ENCODE measurements around the gene PDCD1. TPM values are rescaled to one million over a fixed set of nuclear protein-coding genes. Genes with fewer than 3 reads are reported as not detected.

The PDCD1 gene
- total and polyA plus RNA-seq, 2 of the 8 experiments (the other 6 are each of a cell fraction or from before 2014, with no cell fraction given): 0.48 to 1.1 TPM

GRCh38 chr2:241801611-241802420 is 56.9 kb downstream of the PDCD1 start:
- Histone ChIP-seq H3K56ac (replicated peaks; ENCODE audit: insufficient read length, low read depth, low read length) (no peak overlapping the region), H2BK120ac (replicated peaks; ENCODE audit: low read depth, low read length) (peak overlapping the region; percentile 95), H3K4me1 (replicated peaks in 1 of 4; ENCODE audit: control insufficient read depth in 3 of 4, insufficient read depth in 4 of 4, low read length in 3 of 4) (peaks cover 4 to 21% (median 8%) of the 10 kb centered on the region in 4 experiments), H3K14ac (ENCODE audit: insufficient read length) (no peak overlapping the region), H3K79me2 (ENCODE audit: control insufficient read depth in 1 of 2, insufficient read depth in 2 of 2, low read length in 2 of 2) (no peaks in the 10 kb centered on the region), H3K4me3 (ENCODE audit: extremely low read depth in 1 of 4, insufficient read depth in 2 of 4, low read depth in 3 of 4, low read length in 4 of 4) (no peak overlapping the region), H2BK12ac (ENCODE audit: low read depth, low read length) (peak overlapping the region; percentile 22; the same call in 1 of the 2 replicates), H2AK5ac (ENCODE audit: low read depth, low read length) (no peak overlapping the region; the same call in 1 of the 2 replicates), H4K91ac (replicated peaks; ENCODE audit: insufficient read length, low read length) (peak overlapping the region; percentile 95), H3K9ac (replicated peaks in 1 of 4; ENCODE audit: extremely low read depth in 1 of 4, low read depth in 3 of 4, low read length in 3 of 4) (no peak overlapping the region), H3K27me3 (replicated peaks in 1 of 4; ENCODE audit: control insufficient read depth in 3 of 4, extremely low read depth in 1 of 4, insufficient read depth in 3 of 4, low read length in 3 of 4) (peaks cover 0 to 23% (median 6%) of the 10 kb centered on the region in 4 experiments; a peak in 4 of 7 replicates), H4K8ac (ENCODE audit: extremely low read depth, insufficient read depth, low read length) (peak overlapping the region; percentile 68), H3K36me3 (ENCODE audit: control insufficient read depth in 2 of 4, insufficient read depth in 4 of 4, low read length in 3 of 4) (no peaks in the 10 kb centered on the region), H3K4me2 (ENCODE audit: insufficient read depth in 1 of 2, low read depth in 2 of 2, low read length in 2 of 2) (peak overlapping the region in 1 of 2 experiments; percentile 15), H4K5ac (ENCODE audit: insufficient read length, low read depth, low read length) (peak overlapping the region; percentile 80), H3K9me3 (ENCODE audit: insufficient read depth in 2 of 2, low read depth in 1 of 2, low read length in 1 of 2) (no peaks in the 10 kb centered on the region), H2BK5ac (ENCODE audit: low read depth, low read length) (peak overlapping the region; percentile 52; the same call in 1 of the 2 replicates), H3K27ac (ENCODE audit: low read depth, low read length) (no peak overlapping the region), H3K23ac (ENCODE audit: insufficient read length) (no peak overlapping the region), H2AFZ (ENCODE audit: low read length) (no peak overlapping the region), H4K20me1 (replicated peaks in 1 of 2; ENCODE audit: control insufficient read depth in 1 of 2, insufficient read depth in 2 of 2, low read length in 2 of 2) (no peaks in the 10 kb centered on the region), H2BK20ac (ENCODE audit: low read length) (0 out of 2 replicates have a peak overlapping the region, but pooled peaks have one; percentile 13), H3K4ac (replicated peaks; ENCODE audit: insufficient read length, low read depth, low read length) (no peak overlapping the region), H3K23me2 (ENCODE audit: low read depth, low read length) (0 out of 2 replicates have a peak, but pooled peaks cover 2% of the 10 kb centered on the region), H3K79me1 (ENCODE audit: low read depth, low read length) (no peaks in the 10 kb centered on the region), H3K18ac (ENCODE audit: extremely low read depth, low read length) (peak overlapping the region; percentile 78), H2BK15ac (ENCODE audit: low read length) (0 out of 2 replicates have a peak overlapping the region, but pooled peaks have one; percentile 46)
- WGBS, 2 experiments (ENCODE audit: extremely low coverage in 1 of 2, insufficient coverage in 1 of 2, insufficient read length in 1 of 2, insufficient replicate concordance in 2 of 2, low coverage in 1 of 2, low lambda C conversion rate in 2 of 2, missing lambda C conversion rate in 1 of 2): 84% methylated on average over 29 of the region's 44 CpGs; no CpG with 5 or more reads in 1 of the 2 experiments
- ChIA-PET CTCF (ENCODE audit: partially characterized antibody) (no interaction called here), POLR2A (ENCODE audit: partially characterized antibody) (no interaction called here)
- TF ChIP-seq CBX8 (IDR thresholded peaks at IDR 0.05; ENCODE audit: borderline replicate concordance, low read depth, low read length) (no peak), POLR2A (IDR thresholded peaks at IDR 0.05; ENCODE audit: control extremely low read depth in 1 of 2, low read depth in 2 of 2, low read length in 2 of 2) (no peak), HDAC2 (IDR thresholded peaks at IDR 0.05; ENCODE audit: borderline replicate concordance in 1 of 2, low read depth in 2 of 2, low read length in 2 of 2) (no peak)
- FAIRE-seq (no peak), DNase-seq (ENCODE audit: low read depth in 1 of 2, low spot score in 2 of 2) (peak in 1 of 2 experiments; percentile 62)

All from H1 (cell line).